H9 (cell line): Measurements from ENCODE around the gene HTD2. TPM values are rescaled to one million over a fixed set of nuclear protein-coding genes. Genes with fewer than 3 reads are reported as not detected.

Experiments used
- DNase-seq: peaks from one replicate; pipeline ENCODE4 v3.0.0-alpha.2; 2017
- H2AFZ ChIP-seq: one replicate; pipeline ENCODE4 v1.6.1; 2013; ENCODE audit warnings: mild to moderate bottlenecking, low read length, control low read depth, moderate library complexity
- H2AK5ac ChIP-seq: 2 replicates; pipeline ENCODE4 v1.6.1; 2013; ENCODE audit warnings: low read length, control low read depth, mixed read lengths; ENCODE audit not compliant: insufficient read length
- H2BK120ac ChIP-seq: one replicate; pipeline ENCODE4 v1.6.1; 2013; ENCODE audit warnings: low read depth, mild to moderate bottlenecking, low read length, control low read depth, inconsistent platforms; ENCODE audit not compliant: poor library complexity, severe bottlenecking
- H2BK12ac ChIP-seq: 2 replicates; pipeline ENCODE4 v1.6.1; 2013; ENCODE audit warnings: low read length, control low read depth, mixed read lengths, low read depth; ENCODE audit not compliant: insufficient read length
- H2BK15ac ChIP-seq: 2 replicates; pipeline ENCODE4 v1.6.1; 2013; ENCODE audit warnings: low read depth, low read length, control low read depth
- H2BK20ac ChIP-seq: one replicate; pipeline ENCODE4 v1.6.1; 2013; ENCODE audit warnings: low read depth, mild to moderate bottlenecking, low read length, control low read depth, inconsistent platforms; ENCODE audit not compliant: poor library complexity, severe bottlenecking
- H2BK5ac ChIP-seq: 2 replicates; pipeline ENCODE4 v1.6.1; 2013; ENCODE audit warnings: low read length, control low read depth, mixed read lengths; ENCODE audit not compliant: insufficient read length
- H3K14ac ChIP-seq: 2 replicates; pipeline ENCODE4 v1.6.1; 2013; ENCODE audit warnings: low read length, control low read depth; ENCODE audit not compliant: insufficient read depth
- H3K18ac ChIP-seq: 2 replicates; pipeline ENCODE4 v1.6.1; 2013; ENCODE audit warnings: low read depth, mild to moderate bottlenecking, mixed read lengths, low read length, control low read depth; ENCODE audit not compliant: insufficient read length
- H3K23ac ChIP-seq: 2 replicates; pipeline ENCODE4 v1.6.1; 2013; ENCODE audit warnings: low read length, control low read depth, mixed read lengths, low read depth; ENCODE audit not compliant: insufficient read length
- H3K23me2 ChIP-seq: 2 replicates; pipeline ENCODE4 v1.6.1; 2013; ENCODE audit warnings: low read depth, mild to moderate bottlenecking, mixed read lengths, low read length, control low read depth; ENCODE audit not compliant: insufficient read length, poor library complexity, severe bottlenecking
- H3K27ac ChIP-seq: 2 replicates; pipeline ENCODE4 v1.5.1; 2013; ENCODE audit warnings: low read length, control low read depth, mixed read lengths, low read depth; ENCODE audit not compliant: insufficient read length
- H3K27me3 ChIP-seq: 2 replicates; pipeline ENCODE4 v1.6.1; 2013; ENCODE audit warnings: low read length, control low read depth, inconsistent platforms; ENCODE audit not compliant: insufficient read depth
- H3K4ac ChIP-seq: 2 replicates; pipeline ENCODE4 v1.6.1; 2013; ENCODE audit warnings: low read depth, mild to moderate bottlenecking, control low read depth, inconsistent platforms, low read length, moderate library complexity
- H3K4me1 ChIP-seq: 2 replicates; pipeline ENCODE4 v1.6.1; 2013; ENCODE audit warnings: low read length, control low read depth, inconsistent platforms; ENCODE audit not compliant: insufficient read depth
- H3K4me2 ChIP-seq: 2 replicates; pipeline ENCODE4 v1.6.1; 2013; ENCODE audit warnings: low read length, control low read depth, mixed read lengths; ENCODE audit not compliant: insufficient read length, insufficient read depth
- H3K56ac ChIP-seq: 2 replicates; pipeline ENCODE4 v1.6.1; 2013; ENCODE audit warnings: low read depth, mild to moderate bottlenecking, mixed read lengths, low read length, control low read depth; ENCODE audit not compliant: insufficient read length
- H3K79me1 ChIP-seq: 2 replicates; pipeline ENCODE4 v1.6.1; 2013; ENCODE audit warnings: low read depth, mild to moderate bottlenecking, moderate library complexity, low read length, control low read depth, inconsistent platforms; ENCODE audit not compliant: insufficient read depth, poor library complexity, severe bottlenecking
- H3K79me2 ChIP-seq: 2 replicates; pipeline ENCODE4 v1.6.1; 2013; ENCODE audit warnings: low read length, control low read depth, inconsistent platforms; ENCODE audit not compliant: insufficient read depth
- H3K9ac ChIP-seq: 2 replicates; pipeline ENCODE4 v1.6.1; 2013; ENCODE audit warnings: low read length, control low read depth, mixed read lengths; ENCODE audit not compliant: insufficient read length; ENCODE audit errors: extremely low read depth
- H3K9me3 ChIP-seq: one replicate; pipeline ENCODE4 v1.6.1; 2013; ENCODE audit warnings: low read depth, low read length, inconsistent platforms; ENCODE audit not compliant: control insufficient read depth
- H3T11ph ChIP-seq: one replicate; pipeline ENCODE4 v1.6.1; 2013; ENCODE audit warnings: mild to moderate bottlenecking, low read length, control low read depth, inconsistent platforms
- H4K20me1 ChIP-seq: one replicate; pipeline ENCODE4 v1.6.1; 2013; ENCODE audit not compliant: control insufficient read depth, insufficient read length, insufficient read depth
- H4K5ac ChIP-seq: 2 replicates; pipeline ENCODE4 v1.6.1; 2013; ENCODE audit warnings: low read depth, mild to moderate bottlenecking, mixed read lengths, low read length, control low read depth; ENCODE audit not compliant: insufficient read length
- H4K8ac ChIP-seq: replicated peaks from 2 replicates; pipeline ENCODE4 v1.6.1; 2013; ENCODE audit warnings: low read length, control low read depth, mixed read lengths, low read depth; ENCODE audit not compliant: insufficient read length
- H4K91ac ChIP-seq: 2 replicates; pipeline ENCODE4 v1.6.1; 2013; ENCODE audit warnings: low read depth, mild to moderate bottlenecking, moderate library complexity, mixed read lengths, low read length, control low read depth; ENCODE audit not compliant: insufficient read length
- H3K27ac Mint-ChIP-seq, 3 experiments: 2 replicates in 2 of 3; 3 replicates in 1 of 3; pipeline ENCODE4 v1.8.0; 2020 to 2021; ENCODE audit warnings: mixed read lengths in 3 of 3, mild to moderate bottlenecking in 1 of 3, moderate library complexity in 1 of 3
- H3K27me3 Mint-ChIP-seq: 2 replicates; pipeline ENCODE4 v1.8.0; 2021; ENCODE audit warnings: low read depth, mild to moderate bottlenecking, moderate library complexity, mixed read lengths
- H3K36me3 Mint-ChIP-seq, 3 experiments: 2 replicates in 2 of 3; 3 replicates in 1 of 3; pipeline ENCODE4 v1.8.0; 2020 to 2021; ENCODE audit warnings: low read depth in 3 of 3, mixed read lengths in 3 of 3; ENCODE audit not compliant: insufficient read depth in 1 of 3
- H3K4me1 Mint-ChIP-seq, 2 experiments: 2 replicates each; pipeline ENCODE4 v1.8.0; 2020; ENCODE audit warnings: mixed read lengths in 2 of 2
- H3K4me3 Mint-ChIP-seq, 2 experiments: 2 replicates in 1 of 2; 3 replicates in 1 of 2; pipeline ENCODE4 v1.8.0; 2020 to 2021; ENCODE audit warnings: mild to moderate bottlenecking in 2 of 2, mixed read lengths in 2 of 2, moderate library complexity in 1 of 2
- H3K9me3 Mint-ChIP-seq, 2 experiments: 2 replicates in 1 of 2; 3 replicates in 1 of 2; pipeline ENCODE4 v1.8.0; 2020; ENCODE audit warnings: mild to moderate bottlenecking in 2 of 2, mixed read lengths in 2 of 2, moderate library complexity in 1 of 2
- CTCF ChIP-seq: fragments of 200-600 bp; sonication (generic); conservative IDR thresholded peaks from 3 replicates; pipeline ENCODE4 v1.8.0; 2021; ENCODE audit warnings: antibody characterized with exemption, mild to moderate bottlenecking
- WGBS: extraction: QIAGEN DNeasy Blood & Tissue Kit; methylation state at CpG from one replicate; pipeline ENCODE4 v1.1.7; 2013; ENCODE audit warnings: missing lambda C conversion rate, low lambda C conversion rate, mixed read lengths; ENCODE audit not compliant: insufficient read length; ENCODE audit errors: extremely low coverage; 5-methylcytosine and 5-hydroxymethylcytosine counted together
- total RNA-seq: library from RNA; stranded (reverse); gene quantifications from 2 replicates; pipeline ENCODE4 v1.2.1, GENCODE V29; 2021

The HTD2 gene
- total RNA-seq, 1 experiment from 2014 or later: 13.4 TPM

DNA sequence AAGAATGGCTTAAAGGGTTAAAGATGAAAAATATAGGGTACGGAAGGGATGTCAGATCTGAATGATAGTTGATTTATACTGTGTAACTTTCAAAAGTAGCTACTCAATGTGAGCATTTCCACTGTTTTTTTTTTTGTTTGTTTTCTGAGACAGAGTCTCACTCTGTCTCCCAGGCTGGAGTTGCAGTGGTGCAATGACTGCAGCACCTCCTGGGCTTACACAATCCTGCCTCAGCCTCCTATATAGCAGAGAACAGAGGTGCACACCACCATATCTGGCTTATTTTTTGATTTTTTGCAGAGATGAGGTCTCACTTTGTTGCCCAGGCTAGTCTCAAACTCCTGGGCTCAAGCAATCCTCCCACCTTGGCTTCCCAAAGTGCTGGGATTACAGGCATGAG, 16.5 kb downstream of the HTD2 start:
- Histone ChIP-seq H3K56ac (no peak overlapping the region), H3K4me2 (no peak overlapping the region), H3K18ac (no peak overlapping the region), H4K8ac (no peak overlapping the region), H3K27ac (no peak overlapping the region), H3K9ac (no peak overlapping the region), H4K91ac (no peak overlapping the region), H2AFZ (no peak overlapping the region), H4K20me1 (no peaks in the 10 kb centered on the region), H2BK12ac (no peak overlapping the region), H3K79me2 (no peaks in the 10 kb centered on the region), H3T11ph (no peak overlapping the region), H3K79me1 (no peaks in the 10 kb centered on the region), H2BK120ac (no peak overlapping the region), H2BK5ac (no peak overlapping the region), H3K9me3 (no peaks in the 10 kb centered on the region), H2BK20ac (no peak overlapping the region), H3K23ac (no peak overlapping the region), H2BK15ac (no peak overlapping the region), H3K4ac (no peak overlapping the region), H3K23me2 (no peaks in the 10 kb centered on the region), H3K27me3 (no peaks in the 10 kb centered on the region), H2AK5ac (no peak overlapping the region), H3K14ac (no peak overlapping the region), H4K5ac (no peak overlapping the region), H3K4me1 (peaks cover 7% of the 10 kb centered on the region; the same call in 1 of the 2 replicates)
- Mint-ChIP-seq H3K4me3 (no peak overlapping the region), H3K36me3 (peaks cover 2 to 28% (median 20%) of the 10 kb centered on the region in 3 experiments; a peak in 6 of 7 replicates), H3K9me3 (no peaks in the 10 kb centered on the region), H3K4me1 (peaks cover 22 to 32% of the 10 kb centered on the region in 2 experiments), H3K27ac (peak overlapping the region in 1 of 3 experiments; percentile 44; a peak in 1 of 7 replicates), H3K27me3 (no peaks in the 10 kb centered on the region; the same call in 1 of the 2 replicates)
- no CpG with 5 or more reads among the region's 1 CpG for WGBS
- TF ChIP-seq CTCF: no peak
- DNase-seq: no peak
